Measurements from ENCODE around the gene RBM4.
A peak's percentile ranks its signal among the peaks of the same experiment; 100 is the strongest.

The RBM4 gene

DNA sequence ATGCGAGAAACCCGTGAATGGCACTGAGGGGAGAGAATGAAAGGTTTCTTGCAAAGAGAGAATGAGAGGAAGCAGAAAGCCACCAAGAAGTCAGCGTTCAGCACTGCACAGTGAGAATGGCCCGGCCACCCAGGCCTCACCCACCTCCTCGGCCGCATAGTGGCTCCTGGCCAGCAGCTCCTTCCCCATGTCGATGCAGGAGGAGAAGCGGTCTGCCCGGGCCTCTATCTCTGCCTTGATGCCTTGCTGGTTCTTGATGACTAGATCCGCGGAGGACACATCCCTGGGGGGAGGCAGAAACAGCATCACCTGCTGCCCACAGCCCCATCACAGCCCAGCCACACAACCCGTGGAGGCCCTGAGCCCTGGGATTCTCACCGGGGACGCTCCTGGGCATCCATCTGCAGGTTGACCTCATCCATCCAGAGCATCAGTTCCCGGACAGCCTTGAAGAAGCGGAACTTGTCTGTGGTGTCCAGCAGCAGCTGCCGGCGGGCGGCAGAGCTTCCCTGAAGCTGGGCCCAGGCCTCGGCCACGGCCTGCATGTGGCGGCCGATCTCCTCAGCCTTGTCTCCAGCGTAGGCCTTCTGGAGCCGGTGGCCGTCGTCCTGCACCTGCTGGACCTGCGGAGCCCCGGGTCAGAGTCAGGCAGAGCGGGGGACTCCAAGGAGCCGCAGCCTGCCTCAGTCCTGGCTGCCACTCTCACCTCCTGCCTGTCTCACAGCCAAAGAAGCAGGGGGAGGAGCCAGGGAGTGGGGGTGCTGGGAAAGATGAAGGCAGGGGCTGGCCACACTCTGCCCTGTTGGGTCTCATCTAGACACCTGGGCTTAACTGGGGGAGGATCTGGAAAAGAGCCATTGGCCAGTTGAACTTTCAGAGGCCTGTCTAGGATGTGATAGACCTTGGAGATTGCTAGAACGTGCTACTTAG is 51.4 kb downstream of the RBM4 start:
- DNase-seq (ENCODE audit: low spot score) = no peak

DNA sequence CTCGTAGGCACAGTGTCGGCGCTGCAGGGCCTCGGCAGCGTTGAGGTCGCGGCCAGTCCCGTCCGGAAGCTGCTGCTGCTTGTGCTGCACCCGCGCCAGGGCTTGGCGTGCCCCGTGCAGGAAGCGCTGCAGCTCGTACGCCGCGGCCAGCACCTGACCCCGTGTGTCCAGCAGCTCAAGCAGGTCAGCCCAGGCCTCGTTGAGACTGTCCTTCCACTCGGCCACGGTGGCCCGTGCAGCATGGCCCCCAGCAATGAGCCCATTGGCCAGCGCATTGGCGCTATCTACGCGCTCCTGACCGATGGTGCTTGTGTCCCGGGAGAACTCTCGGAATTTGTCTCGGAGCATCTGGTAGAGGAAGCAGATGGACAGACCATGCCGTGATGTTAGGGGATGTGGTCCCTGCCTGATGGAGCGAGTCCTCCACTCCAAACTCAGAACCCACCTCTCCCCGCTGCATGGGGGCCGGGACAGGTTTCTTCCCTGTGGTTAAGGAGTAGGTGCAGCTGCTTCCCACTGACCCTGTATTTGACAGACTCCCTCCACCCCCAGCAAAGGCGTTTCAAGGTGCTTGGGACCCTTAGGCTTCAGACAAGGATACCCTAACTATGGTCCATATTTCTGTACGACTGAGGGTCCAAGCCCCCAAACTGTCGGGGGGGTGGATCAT is 52.9 kb downstream of the RBM4 start:
- no peak for DNase-seq (ENCODE audit: low spot score)

DNA sequence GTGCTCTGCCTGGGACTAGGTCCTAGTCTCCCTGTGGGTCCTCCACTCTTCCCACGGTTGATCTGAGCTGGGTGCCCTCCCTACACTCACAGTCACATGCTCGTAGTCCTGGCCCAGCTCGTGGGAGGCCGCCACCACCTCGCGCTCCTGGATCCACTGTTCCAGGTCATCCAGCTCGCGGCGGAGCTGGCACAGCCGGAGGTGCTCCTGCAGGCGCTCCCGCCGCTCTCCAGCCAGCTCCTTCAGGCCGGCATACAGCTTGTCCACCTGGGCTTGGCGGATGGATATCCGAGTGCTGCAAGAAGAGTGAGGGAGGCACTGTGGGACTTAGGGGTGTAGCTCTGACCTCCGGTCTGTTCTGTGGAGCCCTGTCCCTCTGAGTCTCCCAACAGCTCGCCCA is 53.9 kb downstream of the RBM4 start:
- no peak for DNase-seq (ENCODE audit: low spot score)

DNA sequence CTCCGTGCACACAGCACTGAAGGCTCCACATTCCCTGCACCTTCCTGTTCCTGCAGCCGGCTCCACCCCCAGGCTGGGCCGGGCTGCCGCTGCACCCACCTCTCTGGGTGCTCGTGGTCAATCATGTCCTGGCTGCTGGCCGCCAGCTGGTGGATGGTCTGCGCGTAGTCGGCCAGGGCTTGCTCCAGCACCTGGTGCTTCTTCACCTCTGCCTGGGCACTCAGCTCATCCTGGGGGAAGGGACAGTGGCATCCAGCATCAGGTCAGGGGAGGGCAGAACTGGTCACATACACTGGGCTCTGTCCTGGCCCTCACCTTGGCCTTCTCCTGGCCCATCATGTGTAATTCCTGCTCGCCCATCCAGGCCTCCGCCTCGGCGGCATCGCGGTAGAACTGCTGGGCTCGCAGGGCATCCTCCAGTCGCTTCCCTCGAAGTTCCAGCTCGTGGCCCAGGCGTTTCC is 54.4 kb downstream of the RBM4 start:
- DNase-seq (ENCODE audit: low spot score) = no peak

DNA sequence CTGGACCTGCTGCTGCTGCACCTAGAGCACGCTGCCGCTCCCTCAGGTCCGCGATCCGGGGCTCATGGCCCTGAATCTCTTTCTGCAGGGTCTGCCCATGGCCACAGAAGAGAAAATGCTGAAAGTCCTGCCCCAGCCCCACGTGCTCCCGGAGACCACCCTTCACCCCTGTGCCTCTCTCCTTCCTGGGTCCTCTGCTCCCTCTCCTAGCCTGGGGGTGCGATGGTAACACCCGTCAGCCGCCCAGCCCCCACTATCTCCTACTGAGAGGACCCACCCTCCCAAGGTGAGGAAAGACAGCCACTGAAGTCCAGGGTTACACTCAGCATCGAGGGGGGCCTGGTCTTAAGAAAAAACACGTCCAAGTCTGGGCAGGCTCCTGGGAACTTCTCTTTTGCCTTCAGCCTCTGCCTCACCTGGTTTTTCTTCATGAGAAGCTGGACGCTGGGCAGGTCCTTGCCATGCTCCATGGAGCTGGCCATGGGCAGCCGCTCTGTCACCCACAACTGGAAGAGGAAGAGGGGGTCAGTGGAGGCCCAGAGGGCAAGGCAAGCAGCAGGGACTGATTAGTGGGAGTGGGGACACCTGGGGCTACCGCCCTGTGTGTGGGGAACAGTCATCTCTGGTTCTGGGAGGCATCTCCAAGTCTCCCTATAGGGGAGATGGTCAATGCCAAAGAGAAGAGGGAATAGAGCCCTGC is 55.0 kb downstream of the RBM4 start:
- no peak for DNase-seq (ENCODE audit: low spot score)

DNA sequence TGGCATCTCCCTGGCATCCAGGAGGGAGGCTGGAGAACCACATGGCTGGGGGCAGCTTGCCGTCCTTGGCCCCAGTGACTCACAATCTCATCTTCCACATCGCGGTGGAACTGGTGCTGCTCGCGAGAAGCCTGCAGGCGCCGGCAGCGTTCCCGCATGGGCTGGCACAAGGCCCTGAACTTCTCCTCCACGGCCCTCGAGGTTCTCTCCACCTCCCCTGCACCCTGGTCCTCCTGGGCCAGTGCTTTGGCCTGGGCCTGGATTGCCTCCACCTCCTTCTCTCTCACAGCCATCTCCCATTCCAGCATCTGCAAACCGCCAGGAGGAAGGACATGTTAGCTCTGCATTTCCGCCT is 55.5 kb downstream of the RBM4 start:
- DNase-seq (ENCODE audit: low spot score) = no peak

DNA sequence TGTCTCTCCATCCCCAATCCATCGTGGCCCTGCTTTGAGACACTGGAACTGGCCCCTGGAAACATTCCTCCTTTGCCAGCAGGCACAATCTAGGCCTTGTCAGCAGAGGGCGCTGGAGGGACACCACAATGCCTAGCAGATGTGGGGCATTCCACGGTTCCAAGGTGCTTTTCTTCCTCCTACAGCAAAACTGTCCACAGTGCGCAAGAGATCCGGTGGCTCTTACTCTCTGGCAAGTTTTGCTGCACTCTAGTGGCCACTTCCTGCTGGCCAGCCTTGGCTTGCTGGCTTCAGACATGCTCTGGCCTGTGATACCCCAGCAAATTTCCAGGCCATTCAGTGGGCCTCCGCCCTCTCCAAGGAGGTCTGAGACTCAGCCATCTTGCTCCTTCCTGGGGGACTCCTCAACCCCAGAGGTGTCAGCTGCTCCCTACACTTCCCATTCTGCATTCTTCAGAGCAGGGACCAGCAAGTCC is 56.3 kb downstream of the RBM4 start:
- DNase-seq (ENCODE audit: low spot score) = peak; percentile 100
